Activated T-cell treated with anti-CD3 and anti-CD28 coated beads for 4 hours (primary cell): ENCODE measurements around the gene BMP2.

Source experiments
- DNase-seq: peaks from one replicate; pipeline ENCODE4 v3.0.0-alpha.2; 2020

Gene BMP2

DNA sequence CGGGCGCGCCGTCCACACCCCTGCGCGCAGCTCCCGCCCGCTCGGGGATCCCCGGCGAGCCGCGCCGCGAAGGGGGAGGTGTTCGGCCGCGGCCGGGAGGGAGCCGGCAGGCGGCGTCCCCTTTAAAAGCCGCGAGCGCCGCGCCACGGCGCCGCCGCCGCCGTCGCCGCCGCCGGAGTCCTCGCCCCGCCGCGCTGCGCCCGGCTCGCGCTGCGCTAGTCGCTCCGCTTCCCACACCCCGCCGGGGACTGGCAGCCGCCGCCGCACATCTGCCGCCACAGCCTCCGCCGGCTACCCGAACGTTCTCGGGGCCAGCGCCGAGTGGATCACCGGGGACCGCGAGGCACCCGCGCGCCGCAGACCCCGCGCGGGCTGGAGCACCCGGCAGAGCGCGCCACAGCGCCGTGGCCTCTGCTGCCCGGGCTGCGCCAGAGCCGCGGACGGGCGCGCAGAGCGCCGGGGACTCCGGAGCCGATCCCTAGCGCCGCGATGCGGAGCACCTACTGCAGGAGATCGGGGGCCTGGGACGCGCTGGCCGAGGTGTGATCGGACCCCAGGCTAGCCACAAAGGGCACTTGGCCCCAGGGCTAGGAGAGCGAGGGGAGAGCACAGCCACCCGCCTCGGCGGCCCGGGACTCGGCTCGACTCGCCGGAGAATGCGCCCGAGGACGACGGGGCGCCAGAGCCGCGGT, at the start of gene BMP2:
Gene BMP2 (plus strand): TSS at position 151 of the 692 bp plus-strand sequence. CDS start 2,441 bp downstream, outside the sequence.
- no peak for DNase-seq

DNA sequence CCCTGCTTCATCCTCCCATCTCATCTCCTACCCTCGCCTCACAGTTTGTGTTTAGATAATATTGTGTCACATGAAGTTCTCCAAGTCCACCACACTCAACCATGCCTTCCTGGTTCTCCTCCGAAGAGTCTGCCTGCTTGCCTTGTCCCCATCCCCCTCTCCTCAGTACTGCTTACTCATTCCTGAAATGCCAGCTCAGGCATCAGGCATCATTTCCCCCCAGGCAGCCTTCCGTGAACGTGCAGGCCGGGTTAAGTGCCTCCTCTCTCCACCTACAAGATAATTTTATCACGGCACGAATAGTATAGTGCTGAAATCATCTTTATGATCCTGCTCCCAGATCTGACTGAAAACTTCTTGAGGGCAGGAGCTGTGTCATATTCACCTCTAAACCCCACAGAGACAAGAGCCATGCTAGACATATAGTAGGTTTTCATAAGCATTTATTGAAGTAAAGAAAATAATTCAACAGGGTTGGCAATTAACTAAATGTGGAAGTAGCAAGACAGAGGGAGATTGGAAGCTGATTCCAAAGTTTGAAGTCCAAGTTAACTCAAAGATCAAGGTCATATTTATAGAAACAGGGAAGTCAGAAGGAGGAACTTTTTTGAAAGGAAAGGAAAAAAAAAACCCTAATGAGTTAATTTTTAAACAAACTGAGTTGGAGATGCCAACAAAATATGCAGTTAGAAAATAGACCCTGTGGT, 48.7 kb upstream of the BMP2 start:
- no peak for DNase-seq

DNA sequence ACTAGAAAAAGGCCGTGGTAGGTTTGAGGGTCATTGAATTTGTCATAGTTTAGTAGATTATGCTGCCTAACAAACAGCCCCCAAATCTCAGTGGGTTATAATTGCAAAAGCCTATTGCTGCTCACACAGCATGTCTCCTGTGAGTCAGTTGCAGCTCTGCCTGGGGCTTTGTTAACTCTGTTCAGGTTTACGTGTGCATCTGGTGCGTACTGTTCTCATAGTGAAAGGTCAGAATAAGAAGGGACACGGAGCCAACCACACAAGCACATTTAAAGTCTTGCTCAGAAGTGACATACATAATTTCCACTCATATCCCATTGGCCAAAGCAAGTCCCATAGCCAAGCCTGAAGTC, 48.1 kb upstream of the BMP2 start:
- no peak for DNase-seq

DNA sequence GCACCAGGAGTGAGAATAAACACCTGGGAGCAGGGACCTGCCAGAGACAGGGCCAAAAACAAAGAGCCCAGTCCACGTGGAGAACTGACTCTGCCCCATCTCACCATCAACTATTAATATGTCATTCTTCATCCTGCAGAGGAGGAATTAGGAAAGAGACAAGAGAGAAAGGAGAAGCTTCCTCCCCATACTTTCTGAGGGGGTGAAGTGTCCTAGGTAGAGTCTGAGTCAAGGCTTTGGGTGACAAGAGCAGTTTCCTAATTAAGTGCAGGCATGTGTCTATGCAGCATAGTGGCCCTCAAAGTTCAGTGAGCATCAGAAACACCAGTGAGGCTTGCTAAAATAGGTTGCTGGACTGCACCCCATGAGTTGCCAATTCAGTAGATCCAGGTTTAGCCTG, 40.7 kb upstream of the BMP2 start:
- DNase-seq: no peak

DNA sequence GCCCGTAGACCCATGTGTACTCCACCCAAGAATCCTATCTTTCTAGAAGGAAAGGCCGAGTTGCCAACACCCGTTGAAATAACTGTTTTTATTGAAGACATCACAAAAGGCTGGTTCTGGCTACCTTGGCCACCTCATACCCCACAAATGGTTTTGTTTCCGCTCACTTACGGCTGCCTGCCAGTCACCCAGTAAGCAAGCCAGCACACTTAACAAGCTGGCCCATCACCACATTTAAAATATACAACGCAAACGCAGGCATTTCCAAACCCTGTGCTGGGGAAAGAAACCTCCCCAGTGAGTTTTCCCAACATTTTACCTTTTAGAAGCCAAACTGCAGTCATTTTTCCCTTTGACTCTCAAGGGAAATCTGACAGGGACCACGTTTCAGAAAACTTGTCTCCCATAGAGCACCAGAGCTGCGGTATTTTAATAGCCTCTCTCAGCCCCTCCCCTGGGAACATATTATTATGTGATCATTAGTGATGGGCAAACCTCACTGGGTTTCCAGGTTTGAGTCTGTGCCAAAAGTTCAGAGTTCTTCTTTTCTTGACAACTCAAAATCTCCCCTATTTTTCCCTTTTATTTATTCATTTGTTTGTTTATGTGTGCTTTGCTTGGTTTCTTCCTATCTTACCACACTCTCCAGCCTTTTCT, 36.7 kb upstream of the BMP2 start:
- DNase-seq: no peak

DNA sequence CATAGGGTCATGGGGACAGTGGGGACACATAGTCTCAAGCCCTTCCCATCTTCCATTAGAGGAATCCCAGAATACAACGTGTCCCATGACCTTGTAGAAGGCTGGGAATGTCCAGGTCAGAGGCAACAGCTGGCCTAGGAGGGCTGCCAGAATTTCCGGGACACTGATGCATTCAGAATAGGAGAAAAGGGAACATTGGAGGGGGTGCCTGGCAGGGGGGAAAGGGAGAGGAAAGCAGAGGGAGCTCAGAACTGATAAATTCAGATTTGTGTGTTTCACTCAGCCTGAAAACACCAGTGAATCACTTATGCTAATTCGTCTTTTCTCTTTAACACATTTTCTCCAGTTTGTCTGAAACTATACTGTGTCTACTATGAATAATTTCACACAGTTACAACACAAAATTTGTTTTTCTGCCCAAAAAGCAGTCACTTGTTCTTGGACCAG, 35.5 kb upstream of the BMP2 start:
- no peak for DNase-seq

DNA sequence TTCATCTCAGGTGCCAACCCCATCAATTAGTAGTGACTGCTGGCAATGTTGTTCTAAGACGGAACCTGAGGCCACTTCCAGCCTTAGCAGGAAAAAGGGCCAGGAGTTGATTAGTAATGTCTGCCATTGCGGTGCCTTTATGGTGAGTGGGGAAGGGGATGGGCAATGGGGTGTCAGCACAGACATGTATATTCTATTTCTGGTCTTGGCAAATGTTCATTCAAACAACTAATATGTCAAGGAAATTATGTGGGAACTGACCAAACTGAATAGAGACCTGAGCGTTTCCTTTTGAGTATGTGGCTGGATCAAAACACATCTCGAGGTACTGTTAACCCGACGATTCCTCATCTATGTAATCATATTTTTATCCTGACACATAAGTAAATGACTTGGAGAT, 34.6 kb upstream of the BMP2 start:
- DNase-seq: no peak

DNA sequence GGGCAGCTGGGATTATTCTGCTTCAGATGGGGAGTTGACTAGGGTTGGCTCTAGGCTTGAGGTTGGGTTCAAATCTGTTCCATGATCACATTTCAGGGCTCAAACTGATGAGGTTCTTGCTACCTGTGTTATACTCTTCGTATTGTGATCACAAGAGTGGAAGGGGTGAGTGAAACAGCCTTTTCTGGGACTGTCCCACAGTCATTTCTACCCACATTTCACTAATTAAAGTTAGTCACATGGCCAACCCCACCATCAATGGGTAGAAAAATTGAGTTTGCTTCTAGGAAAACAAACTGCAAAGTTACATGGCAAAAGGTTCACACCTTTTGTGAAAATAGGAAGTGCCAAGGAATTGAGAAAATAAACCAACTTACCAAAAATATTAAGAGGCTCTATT, 33.5 kb upstream of the BMP2 start:
- DNase-seq: no peak

DNA sequence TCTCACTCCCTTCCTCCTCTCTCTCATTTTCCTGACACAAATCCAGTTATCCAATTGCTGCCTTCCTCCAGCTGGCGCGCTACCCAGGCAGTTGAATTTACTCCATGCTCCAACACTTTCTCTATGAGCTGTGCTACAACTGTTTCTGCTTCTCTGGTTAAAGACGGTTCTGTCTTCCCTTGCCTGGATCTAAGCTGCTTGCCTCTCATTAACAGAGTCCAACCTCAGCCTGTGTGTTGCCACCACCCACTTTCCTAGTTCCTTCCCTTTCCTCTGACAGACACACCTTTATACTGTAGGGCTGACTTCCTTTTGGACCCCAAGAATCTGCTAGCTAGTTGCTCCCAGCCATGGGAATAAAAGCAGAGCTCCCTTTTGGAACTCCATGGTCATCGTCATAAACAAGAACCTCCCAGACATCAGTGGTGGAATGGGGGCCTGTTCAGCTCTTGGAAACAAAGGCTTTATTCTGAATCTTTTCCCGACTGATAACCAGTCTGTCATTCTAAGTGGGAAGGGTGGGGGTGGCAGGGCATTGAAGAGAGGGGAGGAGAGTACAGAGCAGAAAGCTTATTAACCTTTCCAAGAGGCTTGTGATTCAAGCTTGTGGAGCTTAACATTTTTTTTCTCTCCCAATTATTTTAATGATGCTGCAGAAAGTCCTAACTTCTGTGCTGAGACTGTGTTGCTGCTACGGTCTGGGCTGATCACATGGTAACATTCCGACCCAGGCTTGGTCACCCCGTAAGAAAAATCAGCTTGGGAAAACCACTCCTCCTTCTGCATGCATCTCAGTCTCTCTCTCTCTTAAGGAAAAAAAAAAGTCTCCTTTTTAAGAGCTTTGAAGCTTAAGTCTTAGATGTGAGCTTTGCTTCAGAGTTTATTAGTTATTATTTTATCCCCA, 31.3 kb upstream of the BMP2 start:
- no peak for DNase-seq

DNA sequence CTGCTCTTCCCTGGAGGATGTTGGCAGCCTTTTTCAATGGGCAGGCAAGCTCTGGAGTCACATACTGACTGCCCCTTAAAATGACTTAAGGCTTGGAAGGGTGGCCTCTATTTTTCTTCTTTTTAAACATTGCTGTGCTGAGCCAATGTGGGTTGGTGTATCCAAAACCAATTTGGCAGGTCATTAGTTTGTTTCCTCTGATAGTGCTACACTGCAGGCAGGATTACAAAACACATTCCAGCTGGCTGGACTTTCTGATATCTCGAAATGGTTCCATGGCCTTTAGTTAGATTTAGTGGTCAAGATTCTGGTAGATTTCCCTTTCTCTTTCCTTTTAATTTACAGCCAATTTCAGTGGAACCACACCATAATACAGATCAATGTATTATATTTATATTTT, 28.1 kb upstream of the BMP2 start:
- DNase-seq: no peak

DNA sequence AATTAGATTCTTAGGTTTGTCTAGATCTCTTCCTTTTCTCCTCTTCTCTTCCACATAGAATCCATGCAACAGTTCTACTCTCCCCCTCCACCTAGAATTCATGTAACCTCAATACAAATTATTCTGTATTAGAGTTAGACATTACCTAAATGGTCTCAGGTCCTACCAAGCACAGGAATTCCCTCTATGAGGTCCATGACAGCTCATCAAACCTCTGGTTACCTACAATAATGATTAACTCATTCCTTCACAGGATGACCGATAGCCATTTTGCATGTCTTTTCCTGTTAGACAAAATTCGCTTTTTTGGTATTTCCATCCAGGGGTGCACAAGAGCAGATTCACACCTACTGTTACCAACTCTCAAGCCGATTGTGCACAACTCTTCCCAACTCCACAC, 27.4 kb upstream of the BMP2 start:
- no peak for DNase-seq

DNA sequence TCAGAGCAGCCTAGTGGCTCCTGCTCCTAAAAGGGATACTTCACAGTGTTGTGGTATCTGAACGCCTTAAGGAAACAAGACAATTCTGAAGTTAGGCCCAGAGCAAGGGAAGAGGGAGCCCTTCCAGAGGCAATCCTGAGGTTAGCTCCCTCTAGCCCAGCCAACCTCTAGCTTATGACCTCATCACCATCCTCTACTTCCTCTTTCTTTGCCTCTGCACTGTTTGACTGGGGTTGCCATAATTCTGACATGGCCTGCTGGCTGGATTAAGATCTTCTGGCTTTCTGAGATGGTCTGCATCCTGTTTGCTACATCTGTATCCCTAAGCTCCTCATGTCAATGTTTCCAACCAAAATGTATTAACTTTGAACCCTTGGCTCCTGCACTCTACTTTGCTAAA, 23.3 kb upstream of the BMP2 start:
- DNase-seq: no peak

DNA sequence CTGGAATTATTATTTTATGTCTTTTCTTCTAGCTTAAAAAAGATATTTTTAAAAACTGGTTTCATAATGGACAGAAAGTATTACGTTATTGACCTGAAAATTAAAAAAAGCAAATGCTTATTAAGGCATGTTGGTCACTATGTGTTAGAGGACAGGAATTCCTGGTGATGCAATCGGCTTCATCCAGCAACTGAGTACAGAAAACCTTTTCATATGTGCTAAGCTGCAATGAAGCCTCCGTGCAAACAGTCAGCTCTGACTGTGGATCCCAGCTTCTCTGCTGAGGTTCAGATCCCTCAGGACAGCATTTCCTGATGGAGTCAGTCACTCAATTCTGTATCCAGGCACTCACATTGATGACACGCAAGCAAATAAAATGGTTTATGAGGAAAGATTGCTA, 22.7 kb upstream of the BMP2 start:
- no peak for DNase-seq

DNA sequence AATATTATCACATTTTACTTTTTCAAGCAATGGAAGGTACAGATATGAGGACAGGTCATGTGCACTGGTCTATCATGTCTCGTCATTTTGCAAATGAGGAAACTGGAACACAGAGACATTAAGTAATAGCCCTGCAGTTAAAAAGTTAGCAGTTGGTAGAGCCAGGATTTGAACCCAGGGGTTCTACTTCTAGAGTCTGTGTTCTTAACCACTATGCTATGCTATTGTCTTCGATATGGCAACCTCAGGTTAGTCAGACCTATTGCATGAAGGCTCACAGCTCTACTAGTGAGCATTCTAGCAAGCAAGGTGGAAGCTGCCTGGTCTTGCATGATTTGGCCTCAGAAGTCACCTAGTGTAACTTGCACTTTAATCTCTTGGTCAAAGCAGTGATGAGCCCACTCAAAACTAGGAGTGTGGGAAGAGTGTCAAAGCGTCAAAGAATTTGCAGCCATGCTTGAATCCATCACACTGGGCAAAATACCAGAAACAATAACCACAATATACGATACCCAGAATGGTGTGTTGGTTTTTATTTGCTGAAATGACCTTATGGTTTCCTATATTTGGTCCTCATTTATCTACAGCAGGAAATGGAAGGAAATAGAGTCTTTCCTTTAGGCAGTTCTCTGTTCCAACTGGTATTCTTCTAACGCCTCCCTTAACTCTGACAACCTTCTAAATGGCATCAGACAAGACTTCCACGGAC, 20.4 kb upstream of the BMP2 start:
- no peak for DNase-seq

DNA sequence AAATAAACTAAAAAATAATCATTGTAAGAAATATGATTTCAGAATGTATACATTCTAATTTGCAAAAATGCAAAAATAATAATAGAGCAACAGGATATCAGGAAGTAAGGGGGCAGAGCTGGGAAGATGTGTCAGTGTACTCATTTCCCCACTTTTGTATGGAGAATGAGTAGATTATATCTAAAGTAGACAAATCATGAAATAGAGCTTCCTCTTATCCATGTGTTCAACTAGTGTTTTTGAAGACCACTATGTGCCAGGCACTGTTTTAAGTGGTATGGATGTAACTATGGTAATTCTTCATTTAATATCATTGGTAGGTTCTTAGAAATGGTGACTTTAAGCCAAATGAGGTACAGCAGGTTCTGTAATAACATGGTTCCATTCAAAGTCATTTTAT, 17.0 kb upstream of the BMP2 start:
- no peak for DNase-seq

DNA sequence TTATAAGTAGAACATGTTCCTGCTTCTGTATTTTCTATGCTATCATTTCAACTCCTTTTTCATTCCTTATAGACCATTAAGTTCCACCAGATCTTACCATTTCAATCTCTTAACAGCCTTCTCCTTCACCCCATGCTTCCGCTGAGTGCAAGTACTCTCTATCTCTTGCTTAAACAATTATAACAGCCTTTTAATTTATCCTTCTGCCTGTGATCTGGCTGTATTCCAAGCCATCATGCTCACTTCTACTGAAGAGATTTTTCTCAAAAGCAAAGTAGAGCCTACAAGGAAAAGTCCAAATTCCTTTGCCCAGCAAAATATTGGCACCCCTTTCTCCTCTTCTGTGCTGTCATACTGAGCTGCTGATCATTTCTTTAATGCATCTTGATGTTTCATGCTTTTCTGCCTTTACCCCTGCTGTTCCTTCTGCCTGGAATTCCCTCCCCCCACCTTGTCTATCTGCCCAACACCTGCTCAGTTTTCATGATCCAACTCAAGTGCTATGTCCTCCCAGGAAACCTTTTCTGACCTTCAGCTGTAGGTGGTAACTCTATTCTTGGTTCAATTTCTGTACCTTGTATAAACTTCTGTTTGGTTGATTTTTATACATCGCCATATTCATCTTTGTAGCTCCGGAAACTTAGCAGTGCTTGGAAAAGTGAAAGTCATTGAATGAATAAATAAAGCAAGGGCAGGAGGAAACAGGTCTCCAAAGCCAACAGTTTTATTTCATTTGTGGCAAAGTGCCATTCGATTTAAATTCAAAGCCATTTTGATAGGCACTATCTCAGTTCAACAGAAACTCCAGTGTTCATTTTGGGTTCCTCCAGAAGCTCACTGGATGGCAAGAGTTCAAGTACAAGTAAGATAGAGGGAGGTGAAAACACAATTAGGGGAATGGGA, 10.5 kb upstream of the BMP2 start:
- no peak for DNase-seq

DNA sequence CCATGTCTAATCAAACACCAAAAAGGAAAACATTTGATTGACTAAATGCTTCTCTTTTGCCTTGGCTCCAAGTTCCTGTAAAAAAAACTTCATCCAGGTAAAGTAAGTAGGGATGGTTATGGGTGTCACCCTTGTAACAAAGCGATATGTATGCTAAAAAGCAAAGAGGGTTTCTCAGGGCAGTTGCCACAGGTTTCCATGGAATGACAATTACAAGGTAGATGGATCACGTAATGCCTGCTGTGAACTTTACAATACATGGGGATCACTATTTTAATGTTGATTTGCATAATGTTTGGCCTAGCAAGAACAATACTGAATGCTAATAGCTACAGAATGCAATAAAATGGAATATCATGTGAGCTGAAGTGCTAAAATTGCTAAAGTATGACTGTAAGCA, 2.9 kb upstream of the BMP2 start:
- DNase-seq: no peak

DNA sequence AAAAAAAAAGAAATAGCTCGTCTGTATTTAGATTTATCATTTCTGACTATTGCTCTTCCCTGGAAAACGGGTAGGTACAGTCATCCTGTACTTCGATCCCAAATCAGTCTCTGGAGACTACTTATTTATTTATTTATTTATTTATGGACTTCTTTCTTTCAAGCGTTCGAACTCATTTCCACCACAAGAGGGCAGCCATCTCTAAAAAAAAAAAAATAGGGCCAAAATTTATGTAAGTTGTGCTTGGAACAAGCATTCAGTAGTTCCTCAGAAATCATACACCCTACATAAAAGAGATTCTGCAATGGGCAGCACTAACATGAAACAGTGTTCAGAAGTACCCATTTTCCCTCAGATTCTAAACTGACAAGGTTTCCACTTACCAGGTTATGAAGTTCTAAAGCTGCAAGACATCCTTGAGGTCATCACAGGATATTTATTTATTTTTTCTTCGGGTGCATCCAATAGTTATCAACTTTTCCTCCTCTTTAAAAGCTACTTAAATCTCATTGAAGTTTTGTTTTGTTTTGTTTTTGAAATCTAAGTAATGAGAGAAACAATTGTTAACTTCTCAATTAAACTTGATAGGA, 1.9 kb upstream of the BMP2 start:
- no peak for DNase-seq

DNA sequence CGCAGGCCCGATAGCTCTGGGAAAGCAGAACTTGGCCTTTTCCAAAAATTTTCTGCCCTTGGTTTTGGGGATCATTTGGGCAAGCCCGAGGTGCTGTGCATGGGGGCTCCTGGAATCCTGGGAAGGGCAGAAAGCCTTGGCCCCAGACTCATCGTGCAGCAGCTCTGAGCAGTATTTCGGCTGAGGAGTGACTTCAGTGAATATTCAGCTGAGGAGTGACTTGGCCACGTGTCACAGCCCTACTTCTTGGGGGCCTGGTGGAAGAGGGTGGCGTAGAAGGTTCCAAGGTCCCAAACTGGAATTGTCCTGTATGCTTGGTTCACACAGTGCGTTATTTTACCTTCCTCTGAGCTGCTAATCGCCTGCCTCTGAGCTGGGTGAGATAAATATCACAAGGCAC, 1.1 kb upstream of the BMP2 start:
- DNase-seq: no peak

DNA sequence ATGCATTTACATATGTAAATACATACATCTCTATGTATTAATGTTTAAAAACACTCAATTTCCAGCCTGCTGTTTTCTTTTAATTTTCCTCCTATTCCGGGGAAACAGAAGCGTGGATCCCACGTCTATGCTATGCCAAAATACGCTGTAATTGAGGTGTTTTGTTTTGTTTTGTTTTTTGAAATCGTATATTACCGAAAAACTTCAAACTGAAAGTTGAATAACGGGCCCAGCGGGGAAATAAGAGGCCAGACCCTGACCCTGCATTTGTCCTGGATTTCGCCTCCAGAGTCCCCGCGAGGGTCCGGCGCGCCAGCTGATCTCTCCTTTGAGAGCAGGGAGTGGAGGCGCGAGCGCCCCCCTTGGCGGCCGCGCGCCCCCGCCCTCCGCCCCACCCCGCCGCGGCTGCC, 355 bp upstream of the BMP2 start:
- DNase-seq: no peak
